Spleen (tissue), 7 donors: ENCODE data around the gene MEF2C.

ENCODE experiments used
- CTCF ChIP-seq, 11 experiments: fragments of 200-600 bp in 7 of 11; fragments of 450-650 bp in 4 of 11; sonication (generic) in 4 of 11; IDR thresholded peaks in 8 of 11; conservative IDR thresholded peaks in 3 of 11; 1 replicate in 7 of 11; 2 replicates in 4 of 11; pipeline versions ENCODE4 v1.4.0 to v1.8.0; 2016 to 2021; ENCODE audit warnings: antibody characterized with exemption in 11 of 11, inconsistent platforms in 4 of 11, mild to moderate bottlenecking in 1 of 11
- POLR2A ChIP-seq, 3 donors: fragments of 450-650 bp; IDR thresholded peaks; one replicate each; pipeline ENCODE4 v1.5.1; 2017; ENCODE audit warnings: antibody characterized with exemption in 3 of 3, mild to moderate bottlenecking in 1 of 3
- POLR2AphosphoS5 ChIP-seq, 3 donors: sonication (generic); formaldehyde crosslinking; IDR thresholded peaks; one replicate each; pipeline ENCODE4 v1.5.1; 2017; ENCODE audit warnings: antibody characterized with exemption in 3 of 3
- donor health status: DM: no; HTN: no; CAD: no; lungs with moderate emphysema.
- donor health status: DM: no; HTN: no; CAD: no.
- donor health status: DM: no; HTN: no; CAD: no.

GRCh38 chr5:88897748-88898147, 14.8 kb upstream of the MEF2C start:
- no peak for TF ChIP-seq CTCF (IDR thresholded peaks at IDR 0.05 in 8 of 11, conservative IDR thresholded peaks at IDR 0.05 in 3 of 11)
- no peak for TF ChIP-seq POLR2A (IDR thresholded peaks at IDR 0.05)
- no peak for TF ChIP-seq POLR2AphosphoS5 (IDR thresholded peaks at IDR 0.05)
